ENCODE measurements around the gene PLCH1.
"Not testable (repeated sequence)": the region's sequence is repeated elsewhere in the genome, so short reads cannot be mapped to it uniquely, and the experiment has no call there.

Gene PLCH1

DNA sequence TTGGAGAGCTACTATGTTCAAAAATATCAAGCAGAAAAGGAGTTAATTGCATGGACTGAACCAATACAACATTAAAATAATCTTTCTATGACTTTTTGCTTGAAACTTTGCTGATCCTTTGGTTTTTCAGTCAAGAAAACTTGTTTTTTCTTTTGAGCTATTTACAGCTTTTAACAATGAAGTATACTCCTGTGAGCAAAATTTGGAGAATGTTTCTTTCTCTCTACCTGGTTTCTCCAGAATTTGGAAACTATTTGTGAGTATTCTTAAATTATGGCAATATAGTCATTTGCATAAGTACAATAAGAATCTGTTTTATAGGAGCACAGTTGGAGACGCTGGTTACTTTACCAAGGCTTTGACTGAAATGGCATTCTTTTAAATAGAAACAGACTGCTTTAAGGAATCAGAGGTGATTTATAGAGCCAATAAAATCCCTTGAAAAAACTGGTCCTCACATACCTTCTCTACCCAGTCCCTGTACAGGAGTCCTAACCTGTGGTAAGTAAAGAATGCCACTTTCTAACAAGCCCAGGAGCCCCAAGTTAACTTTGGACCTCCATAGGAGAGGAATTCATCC lies 127.4 kb downstream of the PLCH1 start:
- H3K4me3 ChIP-seq (replicated peaks; ENCODE audit: low read depth, low read length): no peak overlapping the region
- DNase-seq (ENCODE audit: extremely low read depth, low read depth): no peak
- TF ChIP-seq, protein P1, sequence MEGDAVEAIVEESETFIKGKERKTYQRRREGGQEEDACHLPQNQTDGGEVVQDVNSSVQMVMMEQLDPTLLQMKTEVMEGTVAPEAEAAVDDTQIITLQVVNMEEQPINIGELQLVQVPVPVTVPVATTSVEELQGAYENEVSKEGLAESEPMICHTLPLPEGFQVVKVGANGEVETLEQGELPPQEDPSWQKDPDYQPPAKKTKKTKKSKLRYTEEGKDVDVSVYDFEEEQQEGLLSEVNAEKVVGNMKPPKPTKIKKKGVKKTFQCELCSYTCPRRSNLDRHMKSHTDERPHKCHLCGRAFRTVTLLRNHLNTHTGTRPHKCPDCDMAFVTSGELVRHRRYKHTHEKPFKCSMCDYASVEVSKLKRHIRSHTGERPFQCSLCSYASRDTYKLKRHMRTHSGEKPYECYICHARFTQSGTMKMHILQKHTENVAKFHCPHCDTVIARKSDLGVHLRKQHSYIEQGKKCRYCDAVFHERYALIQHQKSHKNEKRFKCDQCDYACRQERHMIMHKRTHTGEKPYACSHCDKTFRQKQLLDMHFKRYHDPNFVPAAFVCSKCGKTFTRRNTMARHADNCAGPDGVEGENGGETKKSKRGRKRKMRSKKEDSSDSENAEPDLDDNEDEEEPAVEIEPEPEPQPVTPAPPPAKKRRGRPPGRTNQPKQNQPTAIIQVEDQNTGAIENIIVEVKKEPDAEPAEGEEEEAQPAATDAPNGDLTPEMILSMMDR (IDR thresholded peaks at IDR 0.05; ENCODE audit: low read depth, low read length, missing control alignments): no peak

DNA sequence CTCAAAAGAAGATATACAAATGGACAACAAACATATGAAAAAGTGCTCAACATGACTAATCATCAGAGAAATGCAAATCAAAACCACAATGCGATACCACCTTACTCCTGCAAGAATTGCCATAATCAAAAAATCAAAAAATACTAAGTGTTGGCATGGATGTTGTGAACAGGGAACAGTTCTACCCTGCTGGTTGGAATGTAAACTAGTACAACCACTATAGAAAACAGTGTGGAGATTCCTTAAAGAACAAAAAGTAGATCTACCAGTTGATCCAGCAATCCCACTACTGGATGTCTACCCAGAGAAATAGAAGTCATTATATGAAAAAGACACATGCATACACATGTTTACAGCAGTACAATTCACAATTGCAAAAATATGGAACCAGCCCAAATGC lies 129.7 kb downstream of the PLCH1 start:
- not testable (repeated sequence) for H3K4me3 ChIP-seq (replicated peaks; ENCODE audit: low read depth, low read length); DNase-seq (ENCODE audit: extremely low read depth, low read depth)

DNA sequence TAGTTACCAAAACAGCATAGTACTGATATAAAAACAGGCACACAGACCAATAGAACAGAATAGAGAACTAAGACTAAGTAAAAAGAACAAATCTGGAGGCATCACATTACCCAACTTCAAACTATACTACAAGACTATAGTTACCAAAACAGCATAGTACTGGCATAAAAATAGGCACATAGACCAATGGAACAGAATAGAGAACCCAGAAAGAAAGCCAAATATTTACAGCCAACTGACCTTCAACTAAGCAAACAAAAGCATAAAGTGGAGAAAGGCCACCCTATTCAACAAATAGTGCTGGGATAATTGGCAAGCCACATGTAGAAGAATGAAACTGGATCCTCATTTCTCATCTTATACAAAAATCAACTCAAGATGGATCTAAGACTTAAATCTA lies 130.5 kb downstream of the PLCH1 start:
- DNase-seq (ENCODE audit: extremely low read depth, low read depth); H3K4me3 ChIP-seq (replicated peaks; ENCODE audit: low read depth, low read length): not testable (repeated sequence)

DNA sequence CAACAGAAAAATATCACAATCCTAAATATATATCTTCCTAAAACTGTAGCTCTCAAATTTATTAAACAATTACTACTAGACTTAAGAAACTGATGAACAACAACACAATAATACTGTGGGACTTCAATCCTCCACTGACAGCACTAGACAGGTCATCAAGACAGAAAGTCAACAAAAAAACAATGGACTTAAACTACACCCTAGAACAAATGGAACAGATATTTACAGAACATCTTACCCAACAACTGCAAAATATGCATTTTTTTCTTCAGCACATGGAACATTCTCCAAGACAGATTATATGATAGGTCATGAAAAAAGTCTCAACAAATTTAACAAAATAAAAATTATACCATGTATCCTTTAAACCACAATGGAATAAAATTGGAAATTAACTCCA lies 133.4 kb downstream of the PLCH1 start:
- H3K4me3 ChIP-seq (replicated peaks; ENCODE audit: low read depth, low read length): no peak overlapping the region
- TF ChIP-seq, protein P1 (IDR thresholded peaks at IDR 0.05; ENCODE audit: low read depth, low read length, missing control alignments): no peak
- DNase-seq (ENCODE audit: extremely low read depth, low read depth): no peak

DNA sequence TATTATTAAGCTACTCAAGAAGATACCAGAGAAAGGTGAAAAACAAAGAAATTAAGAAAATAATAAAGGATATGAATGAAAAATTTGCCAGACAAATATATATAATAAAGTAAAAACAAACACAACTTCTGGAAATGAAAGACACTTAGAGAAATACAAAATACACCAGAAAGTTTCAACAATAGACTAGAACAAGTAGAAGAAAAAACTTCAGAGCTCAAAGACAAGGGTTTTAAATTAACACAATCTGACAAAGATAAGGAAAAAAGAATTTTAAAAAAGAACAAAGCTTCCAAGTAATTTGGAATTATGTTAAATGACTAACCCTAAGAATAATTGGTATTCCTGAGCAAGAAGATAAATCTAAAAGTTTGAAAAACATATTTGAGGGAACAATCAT lies 135.3 kb downstream of the PLCH1 start:
- no peak overlapping the region for H3K4me3 ChIP-seq (replicated peaks; ENCODE audit: low read depth, low read length)
- no peak for DNase-seq (ENCODE audit: extremely low read depth, low read depth)
- TF ChIP-seq, protein P1 (IDR thresholded peaks at IDR 0.05; ENCODE audit: low read depth, low read length, missing control alignments): no peak

DNA sequence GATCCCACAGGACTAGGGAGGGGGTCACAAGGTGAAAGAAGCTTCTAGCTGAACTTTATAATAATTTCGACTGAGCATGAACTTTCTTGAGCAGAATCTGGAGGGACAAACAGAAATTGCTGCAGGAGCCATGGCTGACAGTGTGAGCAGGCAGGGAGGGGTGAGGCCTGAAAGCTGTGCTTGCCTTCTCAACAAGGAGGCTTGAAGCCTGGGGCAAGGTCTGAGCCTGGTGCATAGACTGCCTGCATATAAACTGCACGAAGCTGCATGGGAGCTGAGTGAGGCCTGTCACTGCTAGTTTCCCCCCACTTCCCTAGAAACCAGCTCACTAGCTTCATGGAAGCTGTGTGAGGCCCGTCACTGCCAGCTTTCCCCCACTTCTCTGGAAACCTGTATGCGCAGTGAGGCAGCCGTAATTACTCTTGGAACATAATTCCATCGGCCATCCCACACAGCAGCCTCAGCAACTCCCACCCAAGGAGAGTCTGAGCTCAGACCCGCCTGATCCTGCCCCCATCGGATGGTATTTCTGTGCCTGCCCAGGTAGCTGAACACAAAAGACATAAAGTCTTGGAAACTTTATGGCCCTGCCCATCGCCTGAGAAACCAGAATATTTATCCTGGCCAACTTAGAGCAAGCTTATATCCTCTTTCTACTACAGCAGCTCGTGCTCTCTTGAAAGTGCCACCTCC lies 136.5 kb downstream of the PLCH1 start:
- TF ChIP-seq, protein P1 (IDR thresholded peaks at IDR 0.05; ENCODE audit: low read depth, low read length, missing control alignments): no peak
- H3K4me3 ChIP-seq (replicated peaks; ENCODE audit: low read depth, low read length): no peak overlapping the region
- no peak for DNase-seq (ENCODE audit: extremely low read depth, low read depth)

DNA sequence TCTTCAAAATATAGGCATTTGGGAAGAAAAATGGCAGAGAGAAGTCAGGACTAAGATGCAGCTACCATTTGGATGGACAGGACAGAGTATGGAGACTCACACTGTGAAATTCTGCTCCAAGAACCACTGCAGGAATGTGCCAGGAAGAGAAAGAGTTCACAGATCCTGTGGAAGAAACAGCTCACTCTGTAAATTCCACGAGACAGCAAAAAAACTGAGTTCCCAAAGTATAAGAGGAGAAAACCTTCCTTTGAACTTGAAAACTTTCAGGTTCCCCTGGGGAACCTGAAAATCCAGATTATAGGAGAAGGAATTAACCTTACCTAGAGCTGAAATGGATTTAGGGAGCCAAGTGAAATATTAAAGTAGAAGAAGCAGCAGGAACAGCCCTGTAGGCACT lies 137.1 kb downstream of the PLCH1 start:
- TF ChIP-seq, protein P1 (IDR thresholded peaks at IDR 0.05; ENCODE audit: low read depth, low read length, missing control alignments): no peak
- DNase-seq (ENCODE audit: extremely low read depth, low read depth): no peak
- no peak overlapping the region for H3K4me3 ChIP-seq (replicated peaks; ENCODE audit: low read depth, low read length)

DNA sequence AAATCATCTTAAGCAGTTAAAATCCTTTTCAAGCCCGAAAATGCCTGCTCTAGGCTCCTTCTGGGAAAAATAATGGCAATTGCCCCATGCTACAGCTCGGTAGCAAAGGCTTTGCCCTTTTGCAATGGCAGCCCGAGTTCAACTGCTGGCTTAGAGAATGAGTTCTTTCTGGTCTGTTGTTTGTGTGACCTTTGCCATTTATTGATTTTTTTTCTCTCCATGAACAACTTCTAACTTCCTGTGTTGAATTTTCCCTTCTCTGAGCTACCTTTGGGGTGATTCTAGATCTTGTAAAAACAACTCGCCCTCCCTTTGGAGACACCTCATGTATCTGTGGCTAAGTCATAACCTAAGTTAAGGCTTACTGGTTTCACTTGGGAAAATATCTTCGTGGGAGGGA lies 139.3 kb downstream of the PLCH1 start:
- TF ChIP-seq, protein P1 (IDR thresholded peaks at IDR 0.05; ENCODE audit: low read depth, low read length, missing control alignments): no peak
- no peak overlapping the region for H3K4me3 ChIP-seq (replicated peaks; ENCODE audit: low read depth, low read length)
- DNase-seq (ENCODE audit: extremely low read depth, low read depth): no peak

Data from HFF-Myc (cell line).